Stimulated activated CD8-positive, alpha-beta memory T cell treated with anti-CD3 and anti-CD28 coated beads, Interleukin-15, amount 100 ng/mL, for 48 hours (primary cell): ENCODE measurements around the gene GPR89A.
"Not testable (repeated sequence)": the region's sequence is repeated elsewhere in the genome, so short reads cannot be mapped to it uniquely, and the experiment has no call there.

Experiments used
- DNase-seq, 2 donors: peaks; one replicate each; pipeline ENCODE4 v3.0.0-alpha.2; 2020; ENCODE audit warnings: low read depth in 2 of 2

The GPR89A gene

DNA sequence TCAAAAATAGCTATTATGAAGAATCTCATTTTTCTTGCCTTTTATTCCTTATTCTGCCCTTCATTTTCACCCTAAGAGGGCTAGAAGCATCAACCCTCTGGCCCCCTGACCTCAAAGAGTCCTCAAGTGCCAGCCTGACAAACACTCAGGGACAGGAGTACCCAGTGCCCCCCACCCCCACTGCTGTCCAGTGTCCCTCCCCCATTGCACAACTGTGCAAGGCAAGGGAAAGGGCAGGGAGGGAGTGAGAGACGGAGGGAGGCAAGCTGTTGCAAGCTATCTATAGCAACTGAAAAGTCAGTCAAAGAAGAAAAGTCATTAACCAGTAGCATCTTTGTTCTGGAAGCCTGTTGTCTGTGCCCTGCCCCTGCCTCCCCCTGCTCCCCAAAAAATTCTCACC, 78.3 kb downstream of the GPR89A start:
- DNase-seq = not testable (repeated sequence)

- DNase-seq = no peak
These were observed 80.5 kb downstream of the GPR89A start for GRCh38 chr1:145688328-145688727.

DNA sequence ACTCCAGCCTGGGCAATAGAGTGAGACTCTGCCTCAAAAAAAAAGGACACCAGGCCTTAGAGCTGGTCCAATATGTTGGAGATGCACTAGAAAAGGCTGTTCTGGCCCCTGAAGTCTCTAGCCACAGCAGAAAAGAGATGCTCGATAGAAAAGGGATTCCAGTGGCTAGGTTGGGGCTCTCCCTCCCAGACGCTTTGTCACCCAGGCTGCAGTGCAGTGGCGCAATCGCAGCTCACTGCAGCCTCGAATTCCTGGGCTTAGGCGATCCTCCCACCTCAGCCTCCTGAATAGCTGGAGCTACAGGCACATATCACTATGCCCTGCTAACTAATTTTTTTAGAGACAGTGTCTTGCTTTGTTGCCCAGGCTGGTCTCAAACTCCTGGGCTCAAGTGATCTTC, 81.1 kb downstream of the GPR89A start:
- no peak for DNase-seq

DNA sequence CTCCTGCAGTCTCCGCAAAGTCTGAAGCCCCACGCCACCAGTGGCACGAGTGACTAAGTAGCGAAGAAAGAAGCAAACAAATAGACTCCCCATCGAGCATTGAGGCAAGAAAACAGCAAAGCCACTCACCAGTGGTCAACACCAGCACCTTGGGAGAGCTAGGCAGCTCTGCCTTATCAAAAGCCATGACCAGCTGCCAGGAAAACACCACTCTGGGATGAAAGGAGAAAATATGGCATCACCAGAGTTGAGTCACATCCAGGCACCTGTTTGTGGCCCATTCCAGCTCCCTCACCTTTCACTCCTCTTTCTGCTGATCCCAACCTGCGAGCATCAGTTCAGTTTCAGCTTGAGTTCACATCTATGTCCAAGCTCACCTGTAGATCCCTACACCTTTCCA, 82.1 kb downstream of the GPR89A start:
- no peak for DNase-seq

GRCh38 chr1:145690587-145691558, 83.1 kb downstream of the GPR89A start:
- peak; percentile 8 to 13 for DNase-seq

GRCh38 chr1:145692785-145693443, 85.1 kb downstream of the GPR89A start:
- no peak for DNase-seq

DNA sequence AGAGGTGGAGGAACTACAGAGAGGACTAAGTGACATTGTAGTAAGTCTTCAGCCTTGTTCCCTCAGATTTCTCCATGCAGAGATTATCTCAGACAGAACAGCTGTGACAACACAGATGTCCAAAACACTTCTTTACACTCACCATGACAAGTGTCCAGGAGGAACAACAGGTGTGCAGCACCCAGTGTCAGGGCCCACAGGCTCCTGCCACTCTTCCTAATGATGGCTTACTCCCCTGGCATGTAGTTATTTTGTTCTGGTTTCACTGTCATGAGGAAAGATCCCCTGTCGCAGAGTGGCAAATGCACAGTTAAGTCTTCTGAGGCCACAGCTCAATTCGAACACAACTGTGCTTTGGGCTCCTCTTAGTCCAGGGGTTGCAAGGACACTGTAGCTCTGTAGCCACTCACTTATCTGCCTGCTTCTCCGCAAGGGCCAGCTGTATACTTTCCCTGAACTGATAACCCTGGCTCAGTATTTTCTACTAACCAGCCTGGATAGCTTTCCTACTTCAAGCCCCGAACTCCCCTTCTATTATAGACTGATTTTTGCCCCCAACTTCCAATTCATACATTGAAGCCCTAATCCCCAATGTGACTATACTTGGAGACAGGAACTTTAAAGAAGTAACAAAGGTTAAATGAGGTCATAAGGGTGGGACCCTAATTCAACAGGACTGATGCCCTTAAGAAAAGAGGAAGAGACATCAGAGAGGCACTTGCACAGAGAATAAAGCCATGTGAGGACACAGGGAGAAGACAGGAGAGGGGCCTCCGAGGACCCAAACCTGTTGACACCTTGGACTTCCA, 88.2 kb downstream of the GPR89A start:
- DNase-seq = no peak

GRCh38 chr1:145696630-145696960, 88.8 kb downstream of the GPR89A start:
- DNase-seq = no peak

GRCh38 chr1:145701306-145701862, 93.6 kb downstream of the GPR89A start:
- no peak for DNase-seq

GRCh38 chr1:145702052-145702451, 94.3 kb downstream of the GPR89A start:
- DNase-seq = no peak

GRCh38 chr1:145702826-145703225, 95.0 kb downstream of the GPR89A start:
- no peak for DNase-seq

GRCh38 chr1:145705622-145706021, 97.8 kb downstream of the GPR89A start:
- DNase-seq = no peak

DNA sequence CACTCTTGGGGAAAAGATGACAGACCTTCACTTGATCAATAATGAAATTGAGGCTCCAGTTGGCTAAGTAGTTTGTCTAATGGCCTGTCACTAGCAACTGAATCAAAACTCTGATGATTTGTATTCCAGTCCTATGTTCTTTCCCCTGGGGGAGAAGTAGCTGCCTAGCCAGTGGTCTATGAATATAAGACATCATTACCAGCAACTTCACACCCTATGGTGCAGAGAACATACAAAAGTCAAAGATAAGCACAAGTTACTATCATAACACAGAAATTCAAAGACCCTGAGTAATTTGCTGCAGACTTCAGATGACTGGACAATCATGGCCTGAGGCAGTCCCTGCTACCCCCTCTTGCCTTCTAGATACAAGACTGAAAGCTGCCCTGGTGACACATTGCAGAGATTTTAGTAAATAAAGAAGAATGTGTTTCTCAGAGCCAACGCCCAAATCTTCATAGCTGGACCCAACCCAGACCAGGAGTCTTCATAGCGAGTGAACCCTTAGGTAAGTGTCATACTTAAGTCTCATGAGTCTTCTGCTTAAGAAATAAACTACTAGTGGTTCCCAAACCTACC, 98.4 kb downstream of the GPR89A start:
- DNase-seq = no peak

- DNase-seq = no peak
These were observed 99.5 kb downstream of the GPR89A start, which contains the start of gene PDZK1 for GRCh38 chr1:145707183-145707867. Gene PDZK1 (minus strand): TSS chr1:145707368. CDS start chr1:145688021, 19,347 bp downstream.

- no peak for DNase-seq
These were observed 100.3 kb downstream of the GPR89A start for GRCh38 chr1:145708063-145708462.

DNA sequence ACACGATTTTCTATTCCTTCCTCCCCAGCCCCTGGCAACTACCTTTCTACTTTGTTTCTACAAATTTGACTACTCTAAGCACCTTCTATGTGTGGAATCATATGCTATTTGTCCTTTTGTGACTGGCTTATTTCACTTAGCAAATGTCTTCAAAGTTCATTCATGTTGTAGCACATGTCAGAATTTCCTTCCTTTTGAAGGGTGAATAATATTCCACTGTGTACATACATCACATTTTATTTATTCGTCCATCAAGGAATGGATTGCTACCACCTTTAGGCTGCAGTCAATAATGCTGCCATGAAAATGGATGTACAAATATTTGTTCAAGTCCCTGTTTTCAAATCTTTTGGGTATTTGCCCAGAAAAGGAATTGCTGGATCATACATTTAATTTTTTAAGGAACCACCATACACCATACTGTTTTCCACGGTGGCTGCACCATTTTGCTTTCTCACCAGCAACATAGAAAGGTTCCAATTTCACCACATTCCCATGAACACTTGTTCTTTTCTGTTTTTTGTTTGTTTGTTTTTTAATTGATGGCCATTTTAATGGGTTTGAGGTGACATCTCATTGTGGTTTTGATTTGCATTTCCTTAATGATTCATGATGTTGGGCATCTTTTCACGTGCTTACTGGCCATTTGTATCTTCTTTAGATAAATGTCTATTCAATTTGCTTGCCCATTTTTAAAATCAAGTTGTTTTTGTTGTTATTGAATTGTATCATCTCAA, 102.7 kb downstream of the GPR89A start:
- no peak for DNase-seq

- DNase-seq = no peak
These were observed 103.4 kb downstream of the GPR89A start for GRCh38 chr1:145711213-145711651.

DNA sequence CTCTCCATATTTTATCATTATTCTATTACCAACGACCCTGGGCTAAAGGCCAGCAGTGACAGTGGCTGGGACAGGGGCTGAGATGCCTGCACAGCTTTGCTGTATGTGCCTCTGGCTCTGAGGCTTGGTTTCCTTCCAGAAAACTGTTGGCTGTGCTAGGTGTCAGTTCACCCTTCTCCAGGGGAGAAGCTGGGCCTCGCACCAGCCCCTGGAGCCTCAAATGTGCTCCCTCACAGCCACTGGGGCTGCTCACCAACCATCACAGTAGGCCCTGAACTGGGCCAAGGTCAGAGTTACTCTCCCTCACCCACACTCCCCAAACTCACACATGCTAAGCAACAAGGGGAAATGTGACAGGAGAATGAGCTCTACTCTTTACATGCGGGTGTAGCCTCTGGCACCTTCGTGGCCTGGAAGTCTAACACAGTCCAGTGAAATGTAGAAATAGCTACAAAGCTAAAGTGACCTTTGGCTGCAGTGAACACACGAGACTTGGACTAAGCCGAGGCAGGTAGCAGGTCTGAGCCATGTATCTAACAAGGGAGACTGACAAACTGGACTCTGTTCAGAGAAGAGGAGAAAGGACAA, 106.8 kb downstream of the GPR89A start:
- DNase-seq = no peak

- no peak for DNase-seq
These were observed 109.0 kb downstream of the GPR89A start for GRCh38 chr1:145716641-145717345.
